ENCODE data around the gene SLC4A4.

SLC4A4 gene

GRCh38 chr4:71382125-71382899 is 43.5 kb downstream of the SLC4A4 start:
- no peaks in the 10 kb centered on the region for H3K9me3 ChIP-seq (ENCODE audit: control insufficient read depth, insufficient read depth, low read length)
- no peaks in the 10 kb centered on the region for H3K27me3 ChIP-seq (ENCODE audit: control insufficient read depth, insufficient read depth, low read length)
- H3K4me3 ChIP-seq (ENCODE audit: low read length), result no peak overlapping the region
- no peaks in the 10 kb centered on the region for H3K4me1 ChIP-seq (ENCODE audit: control insufficient read depth, insufficient read depth, low read length)
- DNase-seq (ENCODE audit: low read depth, low spot score), result no peak
- no peaks in the 10 kb centered on the region for H3K36me3 ChIP-seq (ENCODE audit: control insufficient read depth, insufficient read depth, low read length)
- H3K27ac ChIP-seq (ENCODE audit: low read length), result no peak overlapping the region
- no CpG with 5 or more reads among the region's 3 CpGs for WGBS (ENCODE audit: insufficient coverage, insufficient read length)

DNA sequence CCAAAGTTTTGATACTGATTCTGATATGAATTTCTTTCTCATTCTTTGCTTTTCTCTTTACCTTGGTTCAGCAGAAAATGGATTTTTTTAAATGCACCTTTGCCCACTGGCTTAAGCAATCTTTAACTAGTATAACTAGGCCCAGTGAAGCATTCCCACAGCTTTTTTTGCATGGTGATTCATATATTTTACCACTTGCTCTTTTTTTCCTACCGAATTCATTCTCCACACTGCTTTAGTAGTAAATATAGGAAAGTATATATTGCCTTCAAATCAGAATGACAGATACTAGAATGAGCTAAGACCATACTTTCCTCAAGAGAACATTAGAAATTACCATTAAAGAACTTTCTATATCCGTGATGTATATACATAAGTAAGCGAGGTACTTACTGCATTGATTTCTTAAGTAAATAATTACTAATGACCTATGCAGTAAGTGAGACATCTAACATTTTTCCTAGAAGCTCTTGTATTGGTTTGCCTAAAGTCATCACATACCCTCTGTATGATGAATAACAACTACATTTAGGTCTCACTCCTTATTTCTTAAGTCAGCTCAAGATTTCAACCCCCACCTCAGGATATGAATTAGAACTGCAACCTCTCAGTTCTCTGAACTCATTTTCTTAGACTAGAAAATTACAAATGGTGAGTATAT is 44.2 kb downstream of the SLC4A4 start:
- no peak for DNase-seq (ENCODE audit: low read depth, low spot score)
- no CpG with 5 or more reads among the region's 3 CpGs for WGBS (ENCODE audit: insufficient coverage, insufficient read length)
- H3K27ac ChIP-seq (ENCODE audit: low read length), result no peak overlapping the region

GRCh38 chr4:71383984-71384383 is 45.2 kb downstream of the SLC4A4 start:
- Histone ChIP-seq H3K4me1 (ENCODE audit: control insufficient read depth, insufficient read depth, low read length) (no peaks in the 10 kb centered on the region), H3K36me3 (ENCODE audit: control insufficient read depth, insufficient read depth, low read length) (no peaks in the 10 kb centered on the region), H3K27ac (ENCODE audit: low read length) (no peak overlapping the region), H3K4me3 (ENCODE audit: low read length) (no peak overlapping the region), H3K9me3 (ENCODE audit: control insufficient read depth, insufficient read depth, low read length) (no peaks in the 10 kb centered on the region), H3K27me3 (ENCODE audit: control insufficient read depth, insufficient read depth, low read length) (no peaks in the 10 kb centered on the region)
- DNase-seq (ENCODE audit: low read depth, low spot score), result no peak
- no CpG with 5 or more reads among the region's 1 CpG for WGBS (ENCODE audit: insufficient coverage, insufficient read length)

More for the DNA sequence above, 44.2 kb downstream of the SLC4A4 start:
- H3K4me3 ChIP-seq (ENCODE audit: low read length), result no peak overlapping the region
- no peaks in the 10 kb centered on the region for H3K36me3 ChIP-seq (ENCODE audit: control insufficient read depth, insufficient read depth, low read length)
- no peaks in the 10 kb centered on the region for H3K27me3 ChIP-seq (ENCODE audit: control insufficient read depth, insufficient read depth, low read length)
- no peaks in the 10 kb centered on the region for H3K9me3 ChIP-seq (ENCODE audit: control insufficient read depth, insufficient read depth, low read length)
- H3K4me1 ChIP-seq (ENCODE audit: control insufficient read depth, insufficient read depth, low read length), result no peaks in the 10 kb centered on the region

GRCh38 chr4:71389149-71389827 is 50.5 kb downstream of the SLC4A4 start:
- no peaks in the 10 kb centered on the region for H3K27me3 ChIP-seq (ENCODE audit: control insufficient read depth, insufficient read depth, low read length)
- H3K27ac ChIP-seq (ENCODE audit: low read length), result no peak overlapping the region
- DNase-seq (ENCODE audit: low read depth, low spot score), result no peak
- no peaks in the 10 kb centered on the region for H3K36me3 ChIP-seq (ENCODE audit: control insufficient read depth, insufficient read depth, low read length)
- no peak overlapping the region for H3K4me3 ChIP-seq (ENCODE audit: low read length)
- no peaks in the 10 kb centered on the region for H3K9me3 ChIP-seq (ENCODE audit: control insufficient read depth, insufficient read depth, low read length)
- H3K4me1 ChIP-seq (ENCODE audit: control insufficient read depth, insufficient read depth, low read length), result no peaks in the 10 kb centered on the region
- no CpG with 5 or more reads among the region's 2 CpGs for whole genome bisulfite sequencing (ENCODE audit: insufficient coverage, insufficient read length)

DNA sequence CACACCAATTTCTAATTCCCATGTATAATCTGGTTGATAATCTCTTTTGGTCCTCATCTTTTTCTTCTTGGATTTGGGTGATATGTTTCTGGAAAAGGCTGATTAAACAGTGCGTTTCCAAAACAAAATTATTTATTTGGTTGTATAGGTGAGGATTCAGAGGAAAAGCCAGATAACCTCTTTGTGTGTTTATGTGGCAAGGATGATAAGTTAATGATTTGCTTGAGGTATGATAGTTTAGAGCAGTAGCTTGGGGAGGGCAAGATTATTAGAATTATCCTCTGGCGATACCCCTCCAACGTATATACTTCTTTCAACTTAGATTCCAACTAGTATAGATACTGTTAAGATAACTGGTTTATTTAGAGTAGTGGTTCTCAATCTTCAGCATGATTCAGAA is 53.3 kb downstream of the SLC4A4 start:
- Histone ChIP-seq H3K4me1 (ENCODE audit: control insufficient read depth, insufficient read depth, low read length) (no peaks in the 10 kb centered on the region), H3K36me3 (ENCODE audit: control insufficient read depth, insufficient read depth, low read length) (no peaks in the 10 kb centered on the region), H3K27ac (ENCODE audit: low read length) (no peak overlapping the region), H3K4me3 (ENCODE audit: low read length) (no peak overlapping the region), H3K9me3 (ENCODE audit: control insufficient read depth, insufficient read depth, low read length) (no peaks in the 10 kb centered on the region), H3K27me3 (ENCODE audit: control insufficient read depth, insufficient read depth, low read length) (no peaks in the 10 kb centered on the region)
- no CpG with 5 or more reads among the region's 3 CpGs for WGBS (ENCODE audit: insufficient coverage, insufficient read length)
- no peak for DNase-seq (ENCODE audit: low read depth, low spot score)

DNA sequence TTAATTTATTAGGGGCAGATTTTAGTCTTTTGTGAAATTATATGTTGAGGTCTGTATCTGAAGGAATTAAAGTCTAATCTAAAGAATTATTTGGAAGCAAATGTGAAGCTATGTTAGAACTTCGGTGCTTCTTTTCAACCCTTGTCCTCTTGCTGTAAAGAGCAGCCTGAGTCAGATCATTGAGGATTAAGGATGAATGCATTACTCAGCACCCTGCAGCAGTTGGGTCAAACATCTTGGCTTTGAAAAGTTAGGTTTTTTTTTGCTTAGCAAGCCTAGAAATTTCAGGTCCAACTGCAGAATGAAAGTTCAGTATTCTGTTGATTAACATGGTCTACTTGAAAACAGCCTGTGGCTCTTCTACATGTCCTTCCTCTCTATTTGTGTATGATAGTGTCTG is 57.6 kb downstream of the SLC4A4 start:
- DNase-seq (ENCODE audit: low read depth, low spot score), result no peak
- no CpG with 5 or more reads among the region's 1 CpG for WGBS (ENCODE audit: insufficient coverage, insufficient read length)
- Histone ChIP-seq H3K4me3 (ENCODE audit: low read length) (no peak overlapping the region), H3K27ac (ENCODE audit: low read length) (no peak overlapping the region), H3K36me3 (ENCODE audit: control insufficient read depth, insufficient read depth, low read length) (no peaks in the 10 kb centered on the region), H3K9me3 (ENCODE audit: control insufficient read depth, insufficient read depth, low read length) (no peaks in the 10 kb centered on the region), H3K27me3 (ENCODE audit: control insufficient read depth, insufficient read depth, low read length) (no peaks in the 10 kb centered on the region), H3K4me1 (ENCODE audit: control insufficient read depth, insufficient read depth, low read length) (no peaks in the 10 kb centered on the region)

DNA sequence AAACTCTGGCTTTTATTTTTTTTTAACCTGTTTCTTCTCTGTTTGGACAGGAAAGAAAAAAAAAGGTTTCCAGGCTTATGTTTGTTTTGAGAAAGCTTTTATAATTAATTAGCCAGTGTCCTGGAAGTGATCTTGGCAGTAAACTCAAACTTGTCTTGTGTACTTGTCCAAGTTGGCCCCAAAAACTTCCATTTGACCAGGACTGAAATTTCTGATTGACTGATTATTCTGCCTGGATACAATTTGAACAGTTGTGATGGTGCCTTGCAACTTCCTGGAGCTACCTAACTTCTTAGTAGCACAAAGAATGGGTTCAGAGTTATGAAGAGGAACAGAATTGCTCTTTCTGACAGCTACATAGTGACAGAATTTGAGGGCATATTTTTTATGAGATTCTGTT is 62.0 kb downstream of the SLC4A4 start:
- no peaks in the 10 kb centered on the region for H3K36me3 ChIP-seq (ENCODE audit: control insufficient read depth, insufficient read depth, low read length)
- H3K27me3 ChIP-seq (ENCODE audit: control insufficient read depth, insufficient read depth, low read length), result no peaks in the 10 kb centered on the region
- DNase-seq (ENCODE audit: low read depth, low spot score), result no peak

GRCh38 chr4:71402616-71403015 is 63.8 kb downstream of the SLC4A4 start:
- no peak for DNase-seq (ENCODE audit: low read depth, low spot score)
- H3K9me3 ChIP-seq (ENCODE audit: control insufficient read depth, insufficient read depth, low read length), result no peaks in the 10 kb centered on the region
- H3K36me3 ChIP-seq (ENCODE audit: control insufficient read depth, insufficient read depth, low read length), result no peaks in the 10 kb centered on the region
- no peak overlapping the region for H3K4me3 ChIP-seq (ENCODE audit: low read length)
- no peak overlapping the region for H3K27ac ChIP-seq (ENCODE audit: low read length)
- H3K27me3 ChIP-seq (ENCODE audit: control insufficient read depth, insufficient read depth, low read length), result no peaks in the 10 kb centered on the region
- no peaks in the 10 kb centered on the region for H3K4me1 ChIP-seq (ENCODE audit: control insufficient read depth, insufficient read depth, low read length)

More for the DNA sequence above, 62.0 kb downstream of the SLC4A4 start:
- no peak overlapping the region for H3K4me3 ChIP-seq (ENCODE audit: low read length)
- H3K27ac ChIP-seq (ENCODE audit: low read length), result no peak overlapping the region
- H3K9me3 ChIP-seq (ENCODE audit: control insufficient read depth, insufficient read depth, low read length), result no peaks in the 10 kb centered on the region
- no peaks in the 10 kb centered on the region for H3K4me1 ChIP-seq (ENCODE audit: control insufficient read depth, insufficient read depth, low read length)

DNA sequence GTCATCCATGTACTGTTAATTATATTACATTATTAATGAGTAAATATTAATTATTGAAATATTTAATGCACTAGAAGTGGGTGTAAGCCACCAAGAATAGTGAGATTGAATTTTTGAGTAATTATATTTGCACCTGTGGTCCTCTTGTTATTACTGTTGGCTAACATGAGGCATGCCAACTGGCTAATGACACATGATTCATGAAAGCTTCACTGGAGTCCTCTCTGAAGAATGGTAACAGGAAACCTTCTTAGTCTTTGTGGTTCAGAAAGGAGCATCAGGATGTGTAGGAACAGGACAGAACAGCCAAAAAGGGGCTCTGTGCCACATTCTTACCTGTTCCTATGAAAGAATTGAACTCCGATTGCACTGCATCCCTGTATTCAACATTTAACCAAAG is 65.2 kb downstream of the SLC4A4 start:
- no peak for DNase-seq (ENCODE audit: low read depth, low spot score)
- no peak overlapping the region for H3K4me3 ChIP-seq (ENCODE audit: low read length)
- H3K27me3 ChIP-seq (ENCODE audit: control insufficient read depth, insufficient read depth, low read length), result no peaks in the 10 kb centered on the region
- WGBS (ENCODE audit: insufficient coverage, insufficient read length), result no CpG with 5 or more reads among the region's 1 CpG
- H3K36me3 ChIP-seq (ENCODE audit: control insufficient read depth, insufficient read depth, low read length), result no peaks in the 10 kb centered on the region
- no peaks in the 10 kb centered on the region for H3K4me1 ChIP-seq (ENCODE audit: control insufficient read depth, insufficient read depth, low read length)
- H3K27ac ChIP-seq (ENCODE audit: low read length), result no peak overlapping the region
- H3K9me3 ChIP-seq (ENCODE audit: control insufficient read depth, insufficient read depth, low read length), result no peaks in the 10 kb centered on the region

DNA sequence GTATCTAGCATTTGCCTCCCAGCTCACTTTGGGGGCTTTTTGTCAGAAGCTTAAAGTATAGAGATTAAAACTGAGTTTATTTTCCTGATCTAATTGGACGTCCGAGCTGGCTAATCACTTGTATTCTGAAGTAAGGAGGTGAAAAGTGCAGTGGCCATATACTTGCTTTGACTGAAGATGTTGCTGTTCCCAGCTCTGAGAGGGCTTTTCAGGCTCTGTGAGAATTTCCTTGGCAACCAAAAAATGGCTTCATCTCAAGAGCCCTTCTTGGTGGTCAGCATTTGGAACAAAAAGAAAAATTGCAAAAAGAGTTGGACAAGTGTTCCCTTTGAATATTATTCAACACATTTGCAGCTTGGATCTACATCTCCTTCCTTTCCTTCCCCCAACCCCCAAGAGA is 67.0 kb downstream of the SLC4A4 start:
- DNase-seq (ENCODE audit: low read depth, low spot score), result no peak
- Histone ChIP-seq H3K4me3 (ENCODE audit: low read length) (no peak overlapping the region), H3K9me3 (ENCODE audit: control insufficient read depth, insufficient read depth, low read length) (no peaks in the 10 kb centered on the region; the same call in 1 of the 2 replicates), H3K36me3 (ENCODE audit: control insufficient read depth, insufficient read depth, low read length) (no peaks in the 10 kb centered on the region), H3K4me1 (ENCODE audit: control insufficient read depth, insufficient read depth, low read length) (no peaks in the 10 kb centered on the region), H3K27me3 (ENCODE audit: control insufficient read depth, insufficient read depth, low read length) (no peaks in the 10 kb centered on the region), H3K27ac (ENCODE audit: low read length) (no peak overlapping the region)
- no CpG with 5 or more reads among the region's 2 CpGs for WGBS (ENCODE audit: insufficient coverage, insufficient read length)

All from iPS DF 6.9 (cell line).